Mucosa of rectum (tissue), 2 donors: ENCODE data around the gene MDGA2.

Source experiments
- H3K27ac ChIP-seq, 2 donors: one replicate each; pipeline ENCODE4 v1.7.0; 2013; ENCODE audit warnings: inconsistent platforms in 2 of 2, low read depth in 2 of 2, low read length in 2 of 2
- H3K27me3 ChIP-seq, 2 donors: one replicate each; pipeline ENCODE4 v1.7.0; 2013; ENCODE audit warnings: low read length in 2 of 2; ENCODE audit not compliant: control insufficient read depth in 2 of 2, insufficient read depth in 2 of 2
- H3K36me3 ChIP-seq, 2 donors: one replicate each; pipeline ENCODE4 v1.7.0; 2013; ENCODE audit warnings: low read length in 2 of 2; ENCODE audit not compliant: control insufficient read depth in 2 of 2, insufficient read depth in 2 of 2
- H3K4me1 ChIP-seq, 2 donors: one replicate each; pipeline ENCODE4 v1.7.0; 2013; ENCODE audit warnings: low read length in 2 of 2, mild to moderate bottlenecking in 1 of 2; ENCODE audit not compliant: control insufficient read depth in 2 of 2, insufficient read depth in 2 of 2
- H3K4me3 ChIP-seq, 2 donors: one replicate each; pipeline ENCODE4 v1.7.0; 2013; ENCODE audit warnings: low read length in 2 of 2
- H3K9ac ChIP-seq, 2 donors: one replicate each; pipeline ENCODE4 v1.7.0; 2013; ENCODE audit warnings: low read length in 2 of 2, low read depth in 1 of 2, mild to moderate bottlenecking in 1 of 2
- H3K9me3 ChIP-seq, 2 donors: one replicate each; pipeline ENCODE4 v1.7.0; 2013; ENCODE audit warnings: low read length in 2 of 2; ENCODE audit not compliant: control insufficient read depth in 2 of 2
- donor health status: healthy.
- donor health status: Normal muscosa, but diverticular disease.

The MDGA2 gene

DNA sequence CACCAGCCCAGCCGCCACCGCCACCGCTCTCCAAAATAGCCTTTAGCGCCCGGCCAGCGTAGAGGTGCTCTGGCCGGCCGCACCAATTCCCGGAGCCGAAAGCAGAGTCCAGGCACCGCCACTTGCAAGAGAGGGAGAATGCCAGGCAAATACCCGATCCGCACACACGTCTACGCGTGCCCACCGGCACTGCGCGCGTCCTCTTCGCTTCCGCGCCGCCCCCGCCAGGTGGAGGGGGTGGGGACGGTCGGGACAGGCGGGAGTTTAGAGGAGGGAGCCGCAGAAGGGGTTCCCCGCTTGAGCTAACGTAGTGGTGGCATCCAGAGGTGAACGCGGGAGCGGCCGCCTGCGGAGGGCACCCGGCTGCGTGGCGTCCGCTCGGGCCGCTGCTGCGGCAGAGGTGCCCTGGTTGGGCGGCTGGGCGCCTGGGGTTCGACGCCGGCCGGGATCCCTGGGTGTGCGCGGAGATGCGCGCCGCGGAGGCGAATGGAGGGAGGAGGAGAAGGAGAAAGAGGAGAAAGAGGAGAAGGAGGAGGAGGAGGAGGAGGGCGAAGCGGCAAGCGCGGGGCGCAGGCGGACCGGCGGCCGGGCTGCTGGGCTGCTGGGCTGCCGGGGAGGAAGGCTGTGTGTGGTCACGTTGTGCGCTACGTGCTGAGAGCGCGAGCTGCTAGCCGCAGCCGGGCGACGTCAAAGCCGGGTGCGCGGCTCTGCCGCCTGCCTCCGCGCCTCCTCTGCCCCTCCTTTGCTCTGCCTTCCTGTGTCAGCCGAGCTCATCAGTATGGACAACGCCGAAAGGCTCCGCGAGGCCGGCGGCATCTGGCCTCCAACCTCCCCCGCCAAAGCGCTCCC is at the start of gene MDGA2:
Gene MDGA2, minus strand, starts transcription at position 140 of the 849 bp plus-strand sequence.
- peaks cover 3 to 4% of the 10 kb centered on the region in 2 donors for H3K27me3 ChIP-seq
- H3K27ac ChIP-seq = no peak within 1 kb of the TSS
- H3K4me1 ChIP-seq = no peaks in the 10 kb centered on the region
- no peaks in the 10 kb centered on the region for H3K9me3 ChIP-seq
- H3K36me3 ChIP-seq = no peaks in the 10 kb centered on the region
- H3K4me3 ChIP-seq = peak within 1 kb of the TSS in 1 of 2 donors; percentile 26
- H3K9ac ChIP-seq = no peak within 1 kb of the TSS

DNA sequence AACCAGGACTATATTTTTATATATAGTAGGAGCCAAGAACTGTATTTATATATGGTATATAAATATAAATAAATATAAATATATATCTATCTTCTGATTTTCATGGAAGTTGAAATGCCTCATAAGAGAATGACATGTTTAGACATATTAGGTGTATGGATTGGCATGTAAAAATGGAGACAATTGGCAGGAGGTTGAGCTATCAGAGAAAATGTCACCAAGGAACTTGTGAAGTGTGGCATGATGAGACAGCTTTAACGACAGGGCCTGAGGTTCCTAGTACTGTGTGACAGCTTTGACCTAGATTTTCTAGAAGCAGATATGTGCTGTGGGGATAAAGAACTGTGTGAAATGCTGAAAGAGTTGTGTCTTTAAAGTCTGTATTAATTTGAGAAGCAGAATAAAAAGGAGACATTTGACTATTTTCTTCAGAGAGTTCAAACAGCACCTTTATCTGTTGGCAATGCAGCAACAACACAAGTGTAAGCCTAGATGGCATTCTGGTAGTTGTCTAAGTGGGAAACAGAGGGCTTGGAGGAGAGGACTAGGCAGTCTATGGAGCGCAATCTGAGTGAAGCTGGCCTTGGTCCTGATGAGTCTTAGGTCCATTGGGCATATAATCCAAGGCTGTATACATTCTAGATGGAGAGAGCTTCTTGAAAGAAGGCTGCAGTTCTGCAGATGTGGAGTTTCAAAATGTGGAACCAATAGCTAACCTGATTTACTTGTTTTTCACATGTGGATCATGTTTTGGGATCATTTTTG is 47.7 kb upstream of the MDGA2 start:
- H3K36me3 ChIP-seq = no peaks in the 10 kb centered on the region
- H3K9me3 ChIP-seq = peaks cover 0 to 5% of the 10 kb centered on the region in 2 donors
- no peak overlapping the region for H3K9ac ChIP-seq

DNA sequence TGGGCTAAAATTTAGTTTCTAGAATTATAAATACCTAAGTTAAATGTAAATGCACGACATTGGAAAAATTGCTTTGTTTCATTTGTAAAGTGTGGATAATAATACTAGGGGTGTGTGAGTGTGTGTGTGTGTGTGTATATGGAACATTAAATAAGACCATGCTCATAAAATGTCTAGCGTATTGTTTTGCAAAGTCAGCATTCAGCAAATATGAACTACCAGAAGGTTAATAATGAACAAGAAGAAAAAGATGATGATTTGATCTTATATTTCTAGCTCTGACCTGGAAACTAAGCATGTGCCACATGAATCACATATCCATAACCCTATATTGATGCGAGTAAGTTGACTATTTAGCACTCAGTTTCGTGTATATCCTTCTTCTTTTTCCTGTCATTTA is 44.9 kb upstream of the MDGA2 start:
- Histone ChIP-seq H3K9me3 (peaks cover 0 to 5% of the 10 kb centered on the region in 2 donors), H3K9ac (no peak overlapping the region), H3K36me3 (no peaks in the 10 kb centered on the region), H3K4me3 (no peak overlapping the region), H3K27ac (no peak overlapping the region), H3K4me1 (no peaks in the 10 kb centered on the region), H3K27me3 (no peaks in the 10 kb centered on the region)

More for the DNA sequence above, 47.7 kb upstream of the MDGA2 start:
- no peaks in the 10 kb centered on the region for H3K4me1 ChIP-seq
- no peak overlapping the region for H3K27ac ChIP-seq
- no peaks in the 10 kb centered on the region for H3K27me3 ChIP-seq
- H3K4me3 ChIP-seq = no peak overlapping the region

- no peak overlapping the region for H3K9ac ChIP-seq
- H3K36me3 ChIP-seq = no peaks in the 10 kb centered on the region
- no peaks in the 10 kb centered on the region for H3K9me3 ChIP-seq
- H3K4me1 ChIP-seq = no peaks in the 10 kb centered on the region
- no peaks in the 10 kb centered on the region for H3K27me3 ChIP-seq
- no peak overlapping the region for H3K27ac ChIP-seq
- no peak overlapping the region for H3K4me3 ChIP-seq
Observed at GRCh38 chr14:47715330-47715729, 39.9 kb upstream of the MDGA2 start.

- no peaks in the 10 kb centered on the region for H3K9me3 ChIP-seq
- H3K27me3 ChIP-seq = no peaks in the 10 kb centered on the region
- H3K4me1 ChIP-seq = no peaks in the 10 kb centered on the region
- no peak overlapping the region for H3K9ac ChIP-seq
- no peak overlapping the region for H3K27ac ChIP-seq
- H3K36me3 ChIP-seq = no peaks in the 10 kb centered on the region
- no peak overlapping the region for H3K4me3 ChIP-seq
Observed at GRCh38 chr14:47710581-47710980, 35.2 kb upstream of the MDGA2 start.

- Histone ChIP-seq H3K4me1 (no peaks in the 10 kb centered on the region), H3K27ac (no peak overlapping the region), H3K36me3 (no peaks in the 10 kb centered on the region), H3K9ac (no peak overlapping the region), H3K27me3 (no peaks in the 10 kb centered on the region), H3K4me3 (no peak overlapping the region), H3K9me3 (no peaks in the 10 kb centered on the region)
Observed at GRCh38 chr14:47705683-47706082, 30.3 kb upstream of the MDGA2 start.

GRCh38 chr14:47691829-47692228 is 16.4 kb upstream of the MDGA2 start:
- Histone ChIP-seq H3K36me3 (no peaks in the 10 kb centered on the region), H3K9ac (no peak overlapping the region), H3K4me3 (no peak overlapping the region), H3K27me3 (no peaks in the 10 kb centered on the region), H3K9me3 (no peaks in the 10 kb centered on the region), H3K27ac (no peak overlapping the region), H3K4me1 (no peaks in the 10 kb centered on the region)

GRCh38 chr14:47678993-47679392 is 3.6 kb upstream of the MDGA2 start:
- peaks cover 0 to 4% of the 10 kb centered on the region in 2 donors for H3K27me3 ChIP-seq
- H3K4me3 ChIP-seq = no peak overlapping the region
- no peaks in the 10 kb centered on the region for H3K4me1 ChIP-seq
- no peak overlapping the region for H3K9ac ChIP-seq
- no peaks in the 10 kb centered on the region for H3K36me3 ChIP-seq
- H3K27ac ChIP-seq = no peak overlapping the region
- H3K9me3 ChIP-seq = no peaks in the 10 kb centered on the region

GRCh38 chr14:47678157-47678556 is 2.8 kb upstream of the MDGA2 start:
- Histone ChIP-seq H3K9ac (no peak overlapping the region), H3K9me3 (no peaks in the 10 kb centered on the region), H3K36me3 (no peaks in the 10 kb centered on the region), H3K4me3 (no peak overlapping the region), H3K4me1 (no peaks in the 10 kb centered on the region), H3K27me3 (peaks cover 0 to 4% of the 10 kb centered on the region in 2 donors), H3K27ac (no peak overlapping the region)

DNA sequence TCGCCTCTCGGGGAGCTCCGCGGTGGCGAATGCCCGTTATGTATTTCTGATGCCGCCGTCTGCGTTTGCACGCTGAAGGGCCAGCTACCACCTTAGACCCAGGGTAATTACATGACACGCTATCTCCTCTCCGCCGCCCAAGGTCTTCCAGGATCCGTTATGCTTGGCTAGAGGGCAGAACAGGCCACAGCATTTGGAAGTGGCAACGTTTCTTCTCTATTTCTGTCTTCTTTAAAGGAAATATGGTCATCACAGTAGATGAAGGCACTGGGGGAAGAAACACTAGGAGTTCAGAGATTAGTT is 861 bp upstream of the MDGA2 start:
- Histone ChIP-seq H3K4me1 (no peaks in the 10 kb centered on the region), H3K9ac (no peak overlapping the region), H3K36me3 (no peaks in the 10 kb centered on the region), H3K9me3 (no peaks in the 10 kb centered on the region), H3K27ac (no peak overlapping the region), H3K4me3 (no peak overlapping the region), H3K27me3 (peaks cover 3 to 4% of the 10 kb centered on the region in 2 donors)
